ENCODE data around the gene KAT8. TPM values are rescaled to one million over a fixed set of nuclear protein-coding genes. Genes with fewer than 3 reads are reported as not detected.

KAT8 gene
- total and polyA plus RNA-seq, 2 of the 13 experiments (the other 11 are each of a cell fraction or from before 2014, with no cell fraction given): 79.0 to 84.2 TPM

Small RNA genes lying within 50 kb of the gene (small RNA-seq; reads per million reads assigned to genes)
- gene AC009088.4 (ENCODE audit: insufficient read depth in 2 of 3, insufficient read length in 3 of 3, low read depth in 2 of 3, low replicate concordance in 1 of 3) (0 reads per million in 3 experiments), gene NDUFA3P6 (ENCODE audit: insufficient read depth in 2 of 3, insufficient read length in 3 of 3, low read depth in 2 of 3, low replicate concordance in 1 of 3) (0 reads per million in 3 experiments)

Other genes starting within 250 kb of the KAT8 start
- gene BCL7C, start 223.6 kb upstream of the KAT8 start, total RNA-seq (2016; rRNA removed; fragmentation: Illumina TruSeq; extraction: Trizol): 20.6 and 33.8 TPM in 2 replicates
- gene BCL7C, start 223.6 kb upstream of the KAT8 start, polyA plus RNA-seq (2011; rRNA removed): 17.3 and 17.7 TPM in 2 replicates
- 0.11 and 0.13 TPM in 2 replicates for gene CTF1, start 221.1 kb upstream of the KAT8 start, total RNA-seq (2016; rRNA removed; fragmentation: Illumina TruSeq; extraction: Trizol)
- gene CTF1, start 221.1 kb upstream of the KAT8 start, polyA plus RNA-seq (2011; rRNA removed): 1.8 and 2.6 TPM in 2 replicates
- 7.4 and 13.7 TPM in 2 replicates for gene FBXL19, start 194.1 kb upstream of the KAT8 start, total RNA-seq (2016; rRNA removed; fragmentation: Illumina TruSeq; extraction: Trizol)
- 6.0 and 10.1 TPM in 2 replicates for gene FBXL19, start 194.1 kb upstream of the KAT8 start, polyA plus RNA-seq (2011; rRNA removed)
- 6.3 and 11.4 TPM in 2 replicates for gene ORAI3, start 168.6 kb upstream of the KAT8 start, total RNA-seq (2016; rRNA removed; fragmentation: Illumina TruSeq; extraction: Trizol)
- gene ORAI3, start 168.6 kb upstream of the KAT8 start, polyA plus RNA-seq (2011; rRNA removed): 32.0 and 41.3 TPM in 2 replicates
- 3.6 and 5.6 TPM in 2 replicates for gene SETD1A, start 159.9 kb upstream of the KAT8 start, total RNA-seq (2016; rRNA removed; fragmentation: Illumina TruSeq; extraction: Trizol)
- gene SETD1A, start 159.9 kb upstream of the KAT8 start, polyA plus RNA-seq (2011; rRNA removed): 3.2 and 3.8 TPM in 2 replicates
- 58.8 and 69.7 TPM in 2 replicates for gene HSD3B7, start 132.5 kb upstream of the KAT8 start, total RNA-seq (2016; rRNA removed; fragmentation: Illumina TruSeq; extraction: Trizol)
- 32.9 and 40.9 TPM in 2 replicates for gene HSD3B7, start 132.5 kb upstream of the KAT8 start, polyA plus RNA-seq (2011; rRNA removed)
- 1.7 and 3.0 TPM in 2 replicates for gene STX1B, start 107.0 kb upstream of the KAT8 start, total RNA-seq (2016; rRNA removed; fragmentation: Illumina TruSeq; extraction: Trizol)
- 1.3 and 2.1 TPM in 2 replicates for gene STX1B, start 107.0 kb upstream of the KAT8 start, polyA plus RNA-seq (2011; rRNA removed)
- gene STX4, start 84.1 kb upstream of the KAT8 start, total RNA-seq (2016; rRNA removed; fragmentation: Illumina TruSeq; extraction: Trizol): 29.2 and 31.3 TPM in 2 replicates
- gene STX4, start 84.1 kb upstream of the KAT8 start, polyA plus RNA-seq (2011; rRNA removed): 34.6 and 37.0 TPM in 2 replicates
- gene ZNF668, start 43.4 kb upstream of the KAT8 start, total RNA-seq (2016; rRNA removed; fragmentation: Illumina TruSeq; extraction: Trizol): 7.5 and 9.8 TPM in 2 replicates
- 3.8 and 4.0 TPM in 2 replicates for gene ZNF668, start 43.4 kb upstream of the KAT8 start, polyA plus RNA-seq (2011; rRNA removed)
- gene ZNF646, start 43.2 kb upstream of the KAT8 start, total RNA-seq (2016; rRNA removed; fragmentation: Illumina TruSeq; extraction: Trizol): 7.8 and 10.9 TPM in 2 replicates
- 3.4 and 4.4 TPM in 2 replicates for gene ZNF646, start 43.2 kb upstream of the KAT8 start, polyA plus RNA-seq (2011; rRNA removed)
- 0.65 and 2.2 TPM in 2 replicates for gene PRSS53, start 28.7 kb upstream of the KAT8 start, total RNA-seq (2016; rRNA removed; fragmentation: Illumina TruSeq; extraction: Trizol)
- 6.9 and 7.4 TPM in 2 replicates for gene PRSS53, start 28.7 kb upstream of the KAT8 start, polyA plus RNA-seq (2011; rRNA removed)
- gene VKORC1, start 22.9 kb upstream of the KAT8 start, total RNA-seq (2016; rRNA removed; fragmentation: Illumina TruSeq; extraction: Trizol): 92.1 and 141 TPM in 2 replicates
- 613 and 615 TPM in 2 replicates for gene VKORC1, start 22.9 kb upstream of the KAT8 start, polyA plus RNA-seq (2011; rRNA removed)
- 24.9 and 25.2 TPM in 2 replicates for gene BCKDK, start 9.3 kb upstream of the KAT8 start, total RNA-seq (2016; rRNA removed; fragmentation: Illumina TruSeq; extraction: Trizol)
- 42.6 and 54.2 TPM in 2 replicates for gene BCKDK, start 9.3 kb upstream of the KAT8 start, polyA plus RNA-seq (2011; rRNA removed)
- 1.2 and 2.6 TPM in 2 replicates for gene PRSS8, start 18.1 kb downstream of the KAT8 start, total RNA-seq (2016; rRNA removed; fragmentation: Illumina TruSeq; extraction: Trizol)
- gene PRSS8, start 18.1 kb downstream of the KAT8 start, polyA plus RNA-seq (2011; rRNA removed): 7.2 and 20.0 TPM in 2 replicates
- 1.1 and 1.5 TPM in 2 replicates for gene PRSS36, start 32.4 kb downstream of the KAT8 start, total RNA-seq (2016; rRNA removed; fragmentation: Illumina TruSeq; extraction: Trizol)
- gene PRSS36, start 32.4 kb downstream of the KAT8 start, polyA plus RNA-seq (2011; rRNA removed): 2.1 and 2.7 TPM in 2 replicates
- gene FUS, start 62.5 kb downstream of the KAT8 start, total RNA-seq (2016; rRNA removed; fragmentation: Illumina TruSeq; extraction: Trizol): 64.8 and 68.1 TPM in 2 replicates
- 168 and 176 TPM in 2 replicates for gene FUS, start 62.5 kb downstream of the KAT8 start, polyA plus RNA-seq (2011; rRNA removed)
- 4.4 and 4.8 TPM in 2 replicates for gene PYCARD, start 85.1 kb downstream of the KAT8 start, total RNA-seq (2016; rRNA removed; fragmentation: Illumina TruSeq; extraction: Trizol)
- 6.0 and 9.2 TPM in 2 replicates for gene PYCARD, start 85.1 kb downstream of the KAT8 start, polyA plus RNA-seq (2011; rRNA removed)
- not detected in 2 replicates for gene TRIM72, start 96.5 kb downstream of the KAT8 start, total RNA-seq (2016; rRNA removed; fragmentation: Illumina TruSeq; extraction: Trizol)
- gene TRIM72, start 96.5 kb downstream of the KAT8 start, polyA plus RNA-seq (2011; rRNA removed): not detected in 2 replicates
- gene PYDC1, start 99.5 kb downstream of the KAT8 start, total RNA-seq (2016; rRNA removed; fragmentation: Illumina TruSeq; extraction: Trizol): not detected in 2 replicates
- not detected in 2 replicates for gene PYDC1, start 99.5 kb downstream of the KAT8 start, polyA plus RNA-seq (2011; rRNA removed)
- gene ITGAM, start 142.3 kb downstream of the KAT8 start, total RNA-seq (2016; rRNA removed; fragmentation: Illumina TruSeq; extraction: Trizol): 0.11 and 0.20 TPM in 2 replicates
- gene ITGAM, start 142.3 kb downstream of the KAT8 start, polyA plus RNA-seq (2011; rRNA removed): 0.01 and 0.09 TPM in 2 replicates
- gene ITGAX, start 237.5 kb downstream of the KAT8 start, total RNA-seq (2016; rRNA removed; fragmentation: Illumina TruSeq; extraction: Trizol): not detected in 2 replicates
- gene ITGAX, start 237.5 kb downstream of the KAT8 start, polyA plus RNA-seq (2011; rRNA removed): 0.32 and 0.42 TPM in 2 replicates

Measured in HepG2 (cell line).